Stimulated activated CD4-positive, alpha-beta T cell treated with anti-CD3 and anti-CD28 coated beads, Interleukin-15, amount 100 ng/mL, for 48 hours (primary cell): ENCODE data around the gene IFNA6.
"Not testable (repeated sequence)": the region's sequence is repeated elsewhere in the genome, so short reads cannot be mapped to it uniquely, and the experiment has no call there.

Experiments
- DNase-seq, 2 donors: peaks; one replicate each; pipeline ENCODE4 v3.0.0-alpha.2; 2020; ENCODE audit warnings: low read depth in 2 of 2

Gene IFNA6

GRCh38 chr9:21350787-21351186 is at the start of gene IFNA6:
Gene IFNA6 (minus strand): TSS chr9:21350887. CDS start chr9:21350887, 0 bp downstream.
- no peak for DNase-seq

GRCh38 chr9:21399956-21400355 is 49.3 kb upstream of the IFNA6 start:
- no peak for DNase-seq

DNA sequence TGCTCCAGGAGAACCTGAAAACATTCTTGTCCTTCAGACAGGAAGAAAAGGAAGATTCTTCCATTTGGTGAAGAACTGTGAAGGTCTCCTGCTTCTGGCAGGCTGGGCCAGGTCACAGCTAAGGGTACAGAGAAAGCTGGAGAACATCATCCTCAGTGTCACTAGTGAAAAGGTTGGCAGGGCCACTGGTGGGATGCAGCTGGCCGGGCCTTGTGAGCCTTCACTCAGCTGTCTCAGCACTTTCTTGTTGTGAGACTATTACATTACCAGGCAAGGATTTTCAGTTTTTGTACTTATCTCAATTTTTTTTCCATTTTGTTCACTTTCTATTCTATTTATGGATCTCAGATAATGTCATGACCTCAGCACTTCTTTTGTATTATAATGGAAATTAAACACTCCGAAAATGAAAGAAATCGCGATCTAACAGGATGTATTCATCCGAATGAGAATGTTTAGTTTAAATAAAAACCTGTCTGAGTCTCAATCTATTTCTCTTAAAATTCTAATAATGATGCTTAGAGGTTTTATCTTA is 48.3 kb upstream of the IFNA6 start:
- DNase-seq, result no peak

GRCh38 chr9:21395778-21396717 is 45.4 kb upstream of the IFNA6 start:
- peak; percentile 32 to 33 for DNase-seq

DNA sequence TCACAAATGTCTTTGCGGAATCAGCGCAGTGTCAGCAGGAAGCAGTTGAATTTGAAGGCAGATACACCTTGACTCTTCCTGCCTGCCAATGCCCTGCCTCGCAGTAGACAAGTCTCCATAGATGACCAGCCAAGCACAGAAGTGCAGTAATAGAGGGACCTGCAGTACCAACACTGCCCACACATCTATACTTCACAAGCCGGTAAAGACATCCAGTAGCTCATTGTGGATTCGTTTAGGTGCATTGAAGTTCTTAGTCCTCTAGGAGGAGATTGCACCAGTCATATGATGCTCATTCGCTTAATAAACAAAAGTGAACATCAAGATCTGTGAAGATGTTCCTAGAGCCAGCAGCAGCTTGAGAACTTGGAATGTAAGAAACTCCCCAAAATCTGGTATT is 41.6 kb upstream of the IFNA6 start:
- no peak for DNase-seq

DNA sequence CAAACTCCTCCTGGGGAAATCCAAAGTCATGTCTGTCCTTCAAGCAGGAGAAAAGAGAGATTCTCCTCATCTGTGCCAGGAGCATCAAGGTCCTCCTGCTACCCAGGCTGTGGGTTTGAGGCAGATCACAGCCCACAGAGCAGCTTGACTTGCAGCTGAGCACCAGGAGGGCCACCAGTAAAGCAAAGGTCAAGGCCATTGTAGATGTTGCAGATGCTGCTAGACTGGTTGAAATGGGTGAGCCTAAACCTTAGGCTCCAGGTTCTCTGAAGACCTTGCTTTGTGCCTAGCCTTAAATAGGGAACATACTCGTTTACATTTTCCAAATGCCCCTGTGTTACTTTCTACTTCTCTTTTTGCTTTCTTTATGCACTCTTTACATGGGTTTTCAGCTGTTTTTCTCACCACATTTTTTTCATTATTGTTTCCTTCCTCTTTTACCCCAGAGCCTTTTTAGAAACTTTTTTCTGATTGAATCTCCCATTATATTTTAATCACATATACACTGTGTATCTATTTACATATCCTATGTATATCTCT is 34.5 kb upstream of the IFNA6 start, which contains the start of gene IFNA2:
Gene IFNA2 (minus strand): TSS at position 268 of the 540 bp plus-strand sequence. CDS start 69 bp downstream, at position 199.
- DNase-seq, result no peak

GRCh38 chr9:21383627-21384026 is 32.9 kb upstream of the IFNA6 start:
- DNase-seq, result no peak

- DNase-seq, result no peak
These were observed 31.0 kb upstream of the IFNA6 start for GRCh38 chr9:21381448-21382339.

DNA sequence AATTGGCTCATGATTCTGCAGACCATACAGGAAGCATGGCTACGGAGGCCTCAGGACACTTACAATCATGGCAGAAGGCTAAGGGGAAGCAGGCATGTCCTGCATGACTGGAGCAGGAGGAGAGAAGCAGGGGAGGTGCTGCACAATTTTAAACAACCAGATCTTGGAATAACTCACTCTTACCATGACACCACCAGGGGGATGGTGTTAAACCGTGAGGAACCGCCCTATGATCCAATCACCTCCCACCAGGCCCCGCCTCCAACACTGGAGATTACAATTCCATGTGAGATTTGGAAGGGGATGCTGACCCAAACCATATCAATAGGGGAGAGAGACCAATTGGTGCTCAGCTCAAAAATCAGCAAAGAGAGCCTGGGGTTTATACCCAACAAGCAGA is 20.8 kb upstream of the IFNA6 start:
- DNase-seq, result not testable (repeated sequence)

GRCh38 chr9:21367957-21368356 is 17.3 kb upstream of the IFNA6 start, which contains the start of gene IFNA13:
Gene IFNA13 (minus strand): TSS chr9:21368057. CDS start chr9:21368010, 47 bp downstream.
- DNase-seq, result no peak

- DNase-seq, result not testable (repeated sequence)
These were observed 16.5 kb upstream of the IFNA6 start for GRCh38 chr9:21367169-21367568.

- DNase-seq, result no peak
These were observed 11.6 kb upstream of the IFNA6 start for GRCh38 chr9:21362287-21362686.

DNA sequence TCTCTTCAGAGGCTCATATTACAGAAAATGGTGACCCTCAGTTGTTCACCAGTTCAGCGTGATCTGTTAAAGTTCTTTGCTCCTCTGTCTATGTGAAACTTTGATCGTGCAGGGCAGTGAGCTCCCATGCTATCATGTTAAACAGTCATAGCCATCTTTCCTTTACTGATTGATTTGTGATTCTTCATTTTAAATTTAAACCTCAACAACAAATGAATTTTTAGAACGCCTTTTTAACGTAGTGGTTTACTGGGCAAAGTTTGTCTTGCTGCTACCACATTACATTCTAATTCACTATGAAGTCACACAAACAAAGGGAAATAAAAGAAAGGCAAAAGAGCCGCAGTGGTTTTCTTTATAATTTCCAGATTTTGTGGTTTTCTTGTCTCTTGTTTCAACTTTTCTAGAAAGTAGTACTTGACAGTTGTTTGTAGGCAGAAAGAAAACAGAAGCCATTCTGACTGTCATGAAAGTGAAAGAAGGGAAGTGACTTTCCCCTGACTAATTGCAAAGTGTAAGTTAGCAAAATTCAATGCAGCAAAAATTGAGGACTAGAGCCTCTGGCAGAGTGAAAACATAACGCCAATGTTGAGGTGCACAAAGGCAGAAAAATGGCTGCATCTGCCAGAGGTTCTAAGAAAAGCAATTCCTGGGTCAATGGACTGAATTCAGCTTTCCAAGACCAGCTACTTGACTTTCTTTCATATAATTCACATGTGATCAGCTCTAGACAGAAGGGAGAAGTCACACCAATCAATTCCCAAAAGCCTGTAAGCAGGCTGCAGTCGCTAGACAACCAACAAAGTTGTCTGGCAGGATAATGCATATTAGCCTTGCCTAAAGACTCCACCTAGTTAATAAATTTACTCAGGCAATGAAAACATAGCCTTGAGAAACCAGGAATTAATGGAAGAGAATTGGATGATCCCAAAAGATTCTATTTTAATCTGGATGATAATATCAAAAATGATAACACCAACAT is 7.1 kb upstream of the IFNA6 start:
- DNase-seq, result no peak

- no peak for DNase-seq
These were observed 2.2 kb downstream of the IFNA6 start for GRCh38 chr9:21348430-21348970.

DNA sequence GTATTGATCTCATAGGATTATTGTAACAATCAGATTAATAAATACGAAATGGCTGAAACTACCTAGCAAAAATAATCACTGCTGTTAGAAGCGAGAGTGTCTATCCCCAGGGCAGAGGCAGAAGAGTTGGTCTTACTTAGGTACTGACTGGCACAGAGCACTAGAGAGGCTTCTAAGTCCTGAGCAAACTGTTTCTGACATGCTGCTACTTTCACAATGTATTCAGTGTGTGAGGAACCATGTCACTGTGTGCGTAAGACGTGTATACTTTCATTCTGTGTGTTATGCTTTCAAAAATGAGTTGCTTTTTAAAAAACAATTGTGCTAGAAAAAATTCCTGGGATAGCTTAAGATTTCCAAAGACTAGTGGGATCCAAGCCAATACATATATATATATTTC is 10.0 kb downstream of the IFNA6 start:
- no peak for DNase-seq

- no peak for DNase-seq
These were observed 14.2 kb downstream of the IFNA6 start for GRCh38 chr9:21336457-21336856.

DNA sequence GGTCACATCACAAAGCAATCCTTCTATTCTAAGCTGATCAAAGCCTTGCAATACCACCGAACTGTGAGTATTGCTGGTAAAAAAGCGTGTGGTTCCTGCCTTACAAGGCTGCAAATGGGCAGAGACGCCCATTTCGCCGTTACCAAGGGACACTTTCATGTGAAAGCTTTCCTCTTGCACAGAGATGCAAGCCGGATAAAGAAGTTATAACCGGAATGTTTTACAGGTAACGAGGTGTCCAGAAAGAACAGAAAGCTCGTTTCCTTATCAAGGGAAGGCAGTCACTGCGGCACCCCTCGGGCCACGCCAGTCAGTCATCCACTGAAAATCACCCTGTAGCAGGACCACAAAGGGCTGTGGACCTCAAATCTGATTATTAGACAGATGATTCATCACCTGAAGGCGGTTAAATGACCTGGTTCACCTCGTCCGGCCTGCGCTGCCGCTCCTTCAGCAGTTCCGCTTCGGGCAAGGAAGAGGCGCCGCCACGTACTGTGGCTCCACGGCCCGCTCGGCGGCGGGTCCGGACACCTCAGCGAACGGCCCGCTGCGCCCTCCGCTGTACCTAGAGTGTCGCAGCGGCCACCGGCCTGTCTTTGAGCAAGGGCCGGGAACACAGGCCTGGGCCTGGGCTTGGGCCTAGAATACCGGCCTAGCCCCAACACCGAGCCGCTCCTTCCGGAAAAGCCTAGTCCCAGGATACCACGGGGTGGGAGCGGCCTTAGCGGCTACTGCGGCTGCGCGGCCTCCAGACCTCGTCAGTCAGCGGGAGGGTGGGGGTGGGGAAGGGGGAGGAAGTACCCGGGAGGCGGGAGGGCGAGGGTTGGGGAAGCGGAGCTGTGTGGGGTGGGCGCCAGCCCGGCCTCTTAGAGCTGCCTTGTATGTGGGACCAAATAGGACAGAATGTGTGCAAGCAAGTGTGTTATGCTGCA is 15.7 kb downstream of the IFNA6 start, which contains the start of gene KLHL9:
Gene KLHL9 (minus strand): TSS at position 704 of the 932 bp plus-strand sequence. CDS start 545 bp downstream, at position 159.
- DNase-seq, result peak; percentile 76 to 82

DNA sequence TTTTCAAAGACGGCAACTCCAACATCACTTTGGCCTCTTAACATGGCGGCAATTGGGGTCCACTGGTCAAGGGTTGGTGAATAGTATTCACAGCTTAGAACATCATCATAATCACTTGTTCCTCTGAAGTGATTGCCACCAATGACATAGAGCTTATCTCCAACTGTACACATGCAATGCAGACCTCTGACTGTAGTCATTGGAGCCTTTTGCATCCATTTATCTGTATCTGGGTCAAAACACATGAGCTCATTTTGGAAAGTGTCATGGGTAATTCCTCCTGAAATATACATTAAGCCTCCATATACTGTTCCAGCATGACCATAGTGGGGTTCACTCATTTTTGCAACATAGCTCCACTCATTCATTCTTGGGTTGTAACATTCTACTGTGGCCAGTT is 17.5 kb downstream of the IFNA6 start:
- DNase-seq, result no peak
